H1 (cell line): Measurements from ENCODE around the gene RHOV. TPM values are rescaled to one million over a fixed set of nuclear protein-coding genes. Genes with fewer than 3 reads are reported as not detected.

Experiments
- BACH1 ChIP-seq: IDR thresholded peaks from 2 replicates; pipeline ENCODE4 v1.6.1; 2012; ENCODE audit warnings: low read length, improper control_type of control experiment
- CBX8 ChIP-seq: fragments of 300-800, 300-1000 bp; sonication (generic); IDR thresholded peaks from 2 replicates; pipeline ENCODE4 v1.7.1; 2016; ENCODE audit warnings: low read depth, low read length, borderline replicate concordance
- EZH2 ChIP-seq: fragments of 200-600 bp; sonication (generic); IDR thresholded peaks from 2 replicates; pipeline ENCODE4 v1.7.1; 2012; ENCODE audit warnings: low read depth, mild to moderate bottlenecking, moderate library complexity, low read length, inconsistent platforms; ENCODE audit not compliant: severe bottlenecking
- GTF2F1 ChIP-seq: IDR thresholded peaks from 2 replicates; pipeline ENCODE4 v1.6.1; 2012; ENCODE audit warnings: low read depth, low read length, improper control_type of control experiment, borderline replicate concordance
- HDAC2 ChIP-seq, 2 experiments: fragments of 300-600 bp in 1 of 2; sonication (generic) in 1 of 2; IDR thresholded peaks; 2 replicates each; pipeline ENCODE4 v1.6.1; 2011 to 2012; ENCODE audit warnings: low read depth in 2 of 2, low read length in 2 of 2, mild to moderate bottlenecking in 2 of 2, moderate library complexity in 2 of 2, borderline replicate concordance in 1 of 2, inconsistent platforms in 1 of 2
- HDAC6 ChIP-seq: IDR thresholded peaks from one replicate; pipeline ENCODE4 v1.7.1; 2012; ENCODE audit warnings: low read depth, mild to moderate bottlenecking, inconsistent platforms, low read length, moderate library complexity
- NRF1 ChIP-seq: IDR thresholded peaks from 2 replicates; pipeline ENCODE4 v1.6.1; 2011; ENCODE audit warnings: mild to moderate bottlenecking, low read depth, low read length, improper control_type of control experiment
- PHF8 ChIP-seq: fragments of 200-600 bp; sonication (generic); conservative IDR thresholded peaks from 2 replicates; pipeline ENCODE4 v1.7.1; 2012; ENCODE audit warnings: low read depth, mild to moderate bottlenecking, inconsistent platforms, low read length, moderate library complexity
- POLR2A ChIP-seq, 2 experiments: IDR thresholded peaks; 1 replicate in 1 of 2; 2 replicates in 1 of 2; pipeline ENCODE4 v1.6.1; 2011; ENCODE audit warnings: low read depth in 2 of 2, low read length in 2 of 2, mild to moderate bottlenecking in 2 of 2; ENCODE audit errors: control extremely low read depth in 1 of 2
- POLR2AphosphoS5 ChIP-seq: IDR thresholded peaks from 2 replicates; pipeline ENCODE4 v1.6.1; 2011; ENCODE audit warnings: low read depth, low read length
- RAD21 ChIP-seq, 2 experiments: IDR thresholded peaks in 1 of 2; conservative IDR thresholded peaks in 1 of 2; 2 replicates each; pipeline ENCODE4 v1.6.1; 2011; ENCODE audit warnings: low read depth in 2 of 2, low read length in 2 of 2, improper control_type of control experiment in 1 of 2, inconsistent platforms in 1 of 2, mild to moderate bottlenecking in 1 of 2, moderate library complexity in 1 of 2
- RBBP5 ChIP-seq: IDR thresholded peaks from 2 replicates; pipeline ENCODE4 v1.7.1; 2012; ENCODE audit warnings: low read depth, mild to moderate bottlenecking, inconsistent platforms, low read length, moderate library complexity, borderline replicate concordance
- SP4 ChIP-seq: IDR thresholded peaks from 2 replicates; pipeline ENCODE4 v1.6.1; 2012; ENCODE audit warnings: low read length, inconsistent platforms
- TAF7 ChIP-seq: optimal IDR thresholded peaks from 2 replicates; pipeline ENCODE3; 2011; ENCODE audit warnings: low read depth, mild to moderate bottlenecking, inconsistent platforms, low read length, moderate library complexity, borderline replicate concordance
- TEAD4 ChIP-seq: IDR thresholded peaks from 2 replicates; pipeline ENCODE4 v1.6.1; 2012; ENCODE audit warnings: low read depth, low read length, inconsistent platforms, mixed read lengths
- YY1 ChIP-seq: IDR thresholded peaks from 2 replicates; pipeline ENCODE4 v1.6.1; 2011; ENCODE audit warnings: low read depth, mild to moderate bottlenecking, low read length
- polyA plus RNA-seq, 7 experiments: library from polyadenylated mRNA; depleted of rRNA in 3 of 7; stranded (reverse) in 5 of 7; unstranded in 2 of 7; fragments of >200 nt in 5 of 7; fragments of 200-250 nt in 2 of 7; gene quantifications; 1 replicate in 5 of 7; 2 replicates in 1 of 7; 4 replicates in 1 of 7; pipeline versions ENCODE4 v1.2.1 to v1.2.3, GENCODE V29; 2011 to 2013; ENCODE audit warnings: missing spikeins in 2 of 7, mixed read lengths in 2 of 7
- total RNA-seq: library from RNA; stranded (reverse); fragmentation: NEBNext Ultra II Directional; extraction: Animal tissue kit (Norgen Biotek cat#: 25700); gene quantifications from 2 replicates; pipeline ENCODE4 v1.2.1, GENCODE V29; 2021
- TF ChIP-seq, protein P1 (sequence below), 3 experiments: IDR thresholded peaks; 1 replicate in 2 of 3; 2 replicates in 1 of 3; pipeline versions ENCODE4 v1.5.1 to v1.6.1; 2011; ENCODE audit warnings: low read length in 3 of 3, mild to moderate bottlenecking in 3 of 3, inconsistent platforms in 2 of 3, low read depth in 1 of 3, moderate library complexity in 1 of 3; ENCODE audit not compliant: insufficient read depth in 1 of 3; ENCODE audit errors: control extremely low read depth in 1 of 3
- TF ChIP-seq, protein P2 (sequence below): IDR thresholded peaks from 2 replicates; pipeline ENCODE4 v1.6.1; 2012; ENCODE audit warnings: inconsistent platforms

Gene RHOV
- total and polyA plus RNA-seq, 2 of the 8 experiments (the other 6 are each of a cell fraction or from before 2014, with no cell fraction given): 1.5 to 2.7 TPM

DNA sequence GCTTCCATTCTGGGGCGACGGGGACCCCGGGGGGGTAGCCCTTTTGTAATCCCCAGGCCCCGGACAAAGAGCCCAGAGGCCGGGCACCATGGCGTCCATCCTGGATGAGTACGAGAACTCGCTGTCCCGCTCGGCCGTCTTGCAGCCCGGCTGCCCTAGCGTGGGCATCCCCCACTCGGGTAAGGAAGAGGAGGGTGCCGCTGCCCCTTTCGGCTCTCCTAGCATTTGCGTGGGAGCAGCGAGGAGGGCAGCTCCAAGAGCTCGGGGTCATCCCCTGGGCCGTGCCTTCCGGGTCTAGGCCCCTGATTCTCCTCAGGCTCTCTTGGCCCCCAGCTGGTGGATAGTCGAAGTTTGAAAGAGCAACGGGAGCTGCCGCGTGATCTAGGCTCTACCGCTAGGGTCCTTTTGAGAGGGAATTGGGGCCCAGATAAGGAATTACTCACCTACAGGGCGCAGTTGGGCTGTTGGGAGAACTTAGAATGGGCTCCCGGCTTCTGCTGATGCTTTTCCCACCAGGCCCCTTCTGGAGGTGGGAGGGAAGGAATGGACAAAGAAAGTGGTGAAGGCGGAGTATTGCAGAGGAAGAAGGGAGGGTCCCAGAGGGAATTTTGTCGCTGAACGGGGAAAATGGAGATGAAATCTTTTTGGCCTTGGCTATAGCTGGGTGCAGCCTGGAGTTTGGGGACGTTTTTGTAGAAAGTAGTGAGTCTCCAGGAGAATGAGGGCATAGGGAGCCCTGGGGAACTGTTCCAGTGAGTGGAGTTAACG is 20.8 kb upstream of the RHOV start (continued):
- TF ChIP-seq, protein P1, sequence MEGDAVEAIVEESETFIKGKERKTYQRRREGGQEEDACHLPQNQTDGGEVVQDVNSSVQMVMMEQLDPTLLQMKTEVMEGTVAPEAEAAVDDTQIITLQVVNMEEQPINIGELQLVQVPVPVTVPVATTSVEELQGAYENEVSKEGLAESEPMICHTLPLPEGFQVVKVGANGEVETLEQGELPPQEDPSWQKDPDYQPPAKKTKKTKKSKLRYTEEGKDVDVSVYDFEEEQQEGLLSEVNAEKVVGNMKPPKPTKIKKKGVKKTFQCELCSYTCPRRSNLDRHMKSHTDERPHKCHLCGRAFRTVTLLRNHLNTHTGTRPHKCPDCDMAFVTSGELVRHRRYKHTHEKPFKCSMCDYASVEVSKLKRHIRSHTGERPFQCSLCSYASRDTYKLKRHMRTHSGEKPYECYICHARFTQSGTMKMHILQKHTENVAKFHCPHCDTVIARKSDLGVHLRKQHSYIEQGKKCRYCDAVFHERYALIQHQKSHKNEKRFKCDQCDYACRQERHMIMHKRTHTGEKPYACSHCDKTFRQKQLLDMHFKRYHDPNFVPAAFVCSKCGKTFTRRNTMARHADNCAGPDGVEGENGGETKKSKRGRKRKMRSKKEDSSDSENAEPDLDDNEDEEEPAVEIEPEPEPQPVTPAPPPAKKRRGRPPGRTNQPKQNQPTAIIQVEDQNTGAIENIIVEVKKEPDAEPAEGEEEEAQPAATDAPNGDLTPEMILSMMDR (IDR thresholded peaks at IDR 0.05; ENCODE audit: control extremely low read depth in 1 of 3, insufficient read depth in 1 of 3, low read depth in 1 of 3, low read length in 3 of 3): peak; percentile 55 to 96 (median 62)
- TF ChIP-seq TEAD4 (no peak), NRF1 (no peak), POLR2A (IDR thresholded peaks at IDR 0.05; ENCODE audit: control extremely low read depth in 1 of 2, low read depth in 2 of 2, low read length in 2 of 2) (peak in 1 of 2 experiments; percentile 52), CBX8 (no peak), PHF8 (peak; percentile 80), RBBP5 (no peak), YY1 (no peak), TAF7 (peak; percentile 74), GTF2F1 (no peak), EZH2 (no peak), BACH1 (no peak), RAD21 (IDR thresholded peaks at IDR 0.05 in 1 of 2, conservative IDR thresholded peaks at IDR 0.05 in 1 of 2; ENCODE audit: low read depth in 2 of 2, low read length in 2 of 2) (peak; percentile 18 to 27; a peak in 3 of 4 replicates), POLR2AphosphoS5 (no peak; the same call in 1 of the 2 replicates), HDAC2 (IDR thresholded peaks at IDR 0.05; ENCODE audit: borderline replicate concordance in 1 of 2, low read depth in 2 of 2, low read length in 2 of 2) (peak in 1 of 2 experiments; percentile 76; a peak in 1 of 4 replicates), SP4 (0 out of 2 replicates have a peak, but pooled peaks have one; percentile 10), HDAC6 (no peak)
- TF ChIP-seq, protein P2, sequence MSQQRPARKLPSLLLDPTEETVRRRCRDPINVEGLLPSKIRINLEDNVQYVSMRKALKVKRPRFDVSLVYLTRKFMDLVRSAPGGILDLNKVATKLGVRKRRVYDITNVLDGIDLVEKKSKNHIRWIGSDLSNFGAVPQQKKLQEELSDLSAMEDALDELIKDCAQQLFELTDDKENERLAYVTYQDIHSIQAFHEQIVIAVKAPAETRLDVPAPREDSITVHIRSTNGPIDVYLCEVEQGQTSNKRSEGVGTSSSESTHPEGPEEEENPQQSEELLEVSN: peak; percentile 65
